H1 (cell line): ENCODE data around the gene OVCA2. TPM values are rescaled to one million over a fixed set of nuclear protein-coding genes. Genes with fewer than 3 reads are reported as not detected.
A peak's percentile ranks its signal among the peaks of the same experiment; 100 is the strongest.

ENCODE experiments used
- ASH2L ChIP-seq: fragments of 200-600, 300-600 bp; sonication (generic); IDR thresholded peaks from one replicate; pipeline ENCODE4 v1.7.1; 2017; ENCODE audit warnings: low read length
- BRCA1 ChIP-seq: IDR thresholded peaks from 2 replicates; pipeline ENCODE4 v1.6.1; 2012; ENCODE audit warnings: low read depth, low read length, improper control_type of control experiment
- CHD1 ChIP-seq: IDR thresholded peaks from 2 replicates; pipeline ENCODE4 v1.6.1; 2012; ENCODE audit warnings: low read depth, low read length, improper control_type of control experiment
- CTBP2 ChIP-seq: IDR thresholded peaks from 2 replicates; pipeline ENCODE4 v1.7.0; 2011; ENCODE audit warnings: borderline replicate concordance, mild to moderate bottlenecking, moderate library complexity, mixed read lengths, low read length; ENCODE audit not compliant: insufficient read depth, insufficient read length
- EP300 ChIP-seq, 2 experiments: IDR thresholded peaks; 1 replicate in 1 of 2; 2 replicates in 1 of 2; pipeline ENCODE4 v1.6.1; 2011 to 2012; ENCODE audit warnings: low read depth in 2 of 2, low read length in 2 of 2, mild to moderate bottlenecking in 2 of 2, borderline replicate concordance in 1 of 2, inconsistent platforms in 1 of 2, moderate library complexity in 1 of 2
- FOSL1 ChIP-seq: IDR thresholded peaks from 2 replicates; pipeline ENCODE4 v1.6.1; 2011; ENCODE audit warnings: mild to moderate bottlenecking, low read depth, low read length, moderate library complexity; ENCODE audit not compliant: insufficient read depth
- GABPA ChIP-seq: IDR thresholded peaks from 2 replicates; pipeline ENCODE4 v1.6.1; 2011; ENCODE audit warnings: mild to moderate bottlenecking, low read length, moderate library complexity, borderline replicate concordance; ENCODE audit not compliant: insufficient read depth
- JUN ChIP-seq: IDR thresholded peaks from 2 replicates; pipeline ENCODE4 v1.6.1; 2011; ENCODE audit warnings: low read depth, mild to moderate bottlenecking, improper control_type of control experiment, low read length
- JUND ChIP-seq: IDR thresholded peaks from 2 replicates; pipeline ENCODE4 v1.6.1; 2011; ENCODE audit warnings: mild to moderate bottlenecking, improper control_type of control experiment, low read length
- POU5F1 ChIP-seq: IDR thresholded peaks from 2 replicates; pipeline ENCODE4 v1.6.1; 2011; ENCODE audit warnings: low read depth, mild to moderate bottlenecking, low read length, moderate library complexity
- RAD21 ChIP-seq, 2 experiments: IDR thresholded peaks in 1 of 2; conservative IDR thresholded peaks in 1 of 2; 2 replicates each; pipeline ENCODE4 v1.6.1; 2011; ENCODE audit warnings: low read depth in 2 of 2, low read length in 2 of 2, improper control_type of control experiment in 1 of 2, inconsistent platforms in 1 of 2, mild to moderate bottlenecking in 1 of 2, moderate library complexity in 1 of 2
- RFX5 ChIP-seq: IDR thresholded peaks from 2 replicates; pipeline ENCODE4 v1.6.1; 2011; ENCODE audit warnings: low read depth, low read length, improper control_type of control experiment, borderline replicate concordance
- RNF2 ChIP-seq: fragments of 200-900, 300-1000 bp; sonication (generic); IDR thresholded peaks from 2 replicates; pipeline ENCODE4 v1.7.1; 2016; ENCODE audit warnings: borderline replicate concordance, low read depth, mild to moderate bottlenecking, antibody characterized with exemption, low read length; ENCODE audit not compliant: poor library complexity, severe bottlenecking; ENCODE audit errors: missing control alignments
- SIRT6 ChIP-seq: IDR thresholded peaks from one replicate; pipeline ENCODE4 v1.7.1; 2012; ENCODE audit warnings: low read length, inconsistent platforms
- SP1 ChIP-seq: IDR thresholded peaks from 2 replicates; pipeline ENCODE4 v1.6.1; 2011; ENCODE audit warnings: low read depth, low read length
- SP2 ChIP-seq: IDR thresholded peaks from 2 replicates; pipeline ENCODE4 v1.6.1; 2012; ENCODE audit warnings: mild to moderate bottlenecking, low read length, inconsistent platforms
- SP4 ChIP-seq: IDR thresholded peaks from 2 replicates; pipeline ENCODE4 v1.6.1; 2012; ENCODE audit warnings: low read length, inconsistent platforms
- SRF ChIP-seq: IDR thresholded peaks from 2 replicates; pipeline ENCODE4 v1.6.1; 2011; ENCODE audit warnings: mild to moderate bottlenecking, low read depth, low read length, moderate library complexity
- SUZ12 ChIP-seq: fragments of 200-600 bp; sonication (generic); IDR thresholded peaks from 2 replicates; pipeline ENCODE4 v1.6.1; 2012; ENCODE audit warnings: mild to moderate bottlenecking, inconsistent platforms, low read length, moderate library complexity, mixed read lengths
- TAF1 ChIP-seq: IDR thresholded peaks from 2 replicates; pipeline ENCODE4 v1.6.1; 2011; ENCODE audit warnings: mild to moderate bottlenecking, low read depth, low read length
- TEAD4 ChIP-seq: IDR thresholded peaks from 2 replicates; pipeline ENCODE4 v1.6.1; 2012; ENCODE audit warnings: low read depth, low read length, inconsistent platforms, mixed read lengths
- ZNF274 ChIP-seq: IDR thresholded peaks from 2 replicates; pipeline ENCODE4 v1.7.0; 2012; ENCODE audit warnings: low read length, borderline replicate concordance; ENCODE audit errors: extremely low read depth
- polyA plus RNA-seq, 7 experiments: library from polyadenylated mRNA; depleted of rRNA in 3 of 7; stranded (reverse) in 5 of 7; unstranded in 2 of 7; fragments of >200 nt in 5 of 7; fragments of 200-250 nt in 2 of 7; gene quantifications; 1 replicate in 5 of 7; 2 replicates in 1 of 7; 4 replicates in 1 of 7; pipeline versions ENCODE4 v1.2.1 to v1.2.3, GENCODE V29; 2011 to 2013; ENCODE audit warnings: missing spikeins in 2 of 7, mixed read lengths in 2 of 7
- total RNA-seq: library from RNA; stranded (reverse); fragmentation: NEBNext Ultra II Directional; extraction: Animal tissue kit (Norgen Biotek cat#: 25700); gene quantifications from 2 replicates; pipeline ENCODE4 v1.2.1, GENCODE V29; 2021
- TF ChIP-seq, protein P1 (sequence below): IDR thresholded peaks from 2 replicates; pipeline ENCODE4 v1.6.1; 2012; ENCODE audit warnings: inconsistent platforms

OVCA2 gene
- total and polyA plus RNA-seq, 2 of the 8 experiments (the other 6 are each of a cell fraction or from before 2014, with no cell fraction given) = 15.3 to 37.0 TPM

DNA sequence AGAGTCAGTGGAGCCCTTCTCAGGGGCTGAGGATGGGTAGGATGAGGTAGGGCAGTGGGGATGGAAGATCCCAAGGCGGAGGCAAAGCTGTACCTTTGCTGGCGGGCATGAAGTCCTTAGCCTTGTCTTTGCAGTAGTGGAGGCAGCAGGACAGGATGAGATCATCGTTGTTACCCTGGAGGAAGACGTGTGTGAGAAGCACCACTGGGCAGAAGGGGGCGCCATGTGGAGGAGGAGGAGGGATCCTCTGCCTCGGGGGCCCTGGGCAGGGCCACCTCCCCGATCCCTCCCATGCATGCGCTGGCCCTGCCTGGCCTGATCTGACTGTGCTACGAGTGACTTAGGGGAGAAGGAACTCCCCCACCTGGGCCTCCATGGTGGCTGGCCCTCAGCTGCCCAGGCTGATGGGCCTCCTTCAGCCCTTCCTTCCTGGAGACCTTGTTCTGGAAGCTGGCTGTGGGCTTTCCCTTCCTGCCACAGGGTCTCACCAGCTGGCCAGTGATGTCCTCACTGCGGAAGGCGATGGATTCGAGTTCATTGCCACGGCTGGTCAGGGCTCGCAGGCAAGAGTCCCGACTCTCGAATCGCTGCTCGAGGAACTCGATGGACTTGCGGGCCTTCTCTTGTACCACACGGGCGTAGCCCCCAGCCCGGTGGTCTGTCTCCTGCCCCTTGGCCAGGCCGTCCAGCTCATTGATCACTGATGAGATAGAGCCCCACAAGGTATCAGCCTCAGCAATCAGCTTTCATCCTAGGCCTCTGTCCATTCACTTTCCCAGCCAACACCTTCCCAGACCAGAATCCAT is 23.4 kb downstream of the OVCA2 start (continued):
- TF ChIP-seq GABPA = no peak
- TF ChIP-seq EP300 (IDR thresholded peaks at IDR 0.05; ENCODE audit: borderline replicate concordance in 1 of 2, low read depth in 2 of 2, low read length in 2 of 2) = no peak
- TF ChIP-seq SIRT6 = no peak
- TF ChIP-seq SP4 = no peak
- no peak for TF ChIP-seq RNF2
- no peak for TF ChIP-seq SP2
- TF ChIP-seq CTBP2 = no peak
- no peak for TF ChIP-seq TAF1
- TF ChIP-seq FOSL1 = no peak
- TF ChIP-seq SP1 = no peak
- peak; percentile 71 to 73 for TF ChIP-seq RAD21 (IDR thresholded peaks at IDR 0.05 in 1 of 2, conservative IDR thresholded peaks at IDR 0.05 in 1 of 2; ENCODE audit: low read depth in 2 of 2, low read length in 2 of 2)
- TF ChIP-seq CHD1 = no peak
- no peak for TF ChIP-seq POU5F1
- no peak for TF ChIP-seq ZNF274
- TF ChIP-seq SUZ12 = no peak
- TF ChIP-seq RFX5 = no peak
- TF ChIP-seq BRCA1 = no peak
- no peak for TF ChIP-seq SRF
- TF ChIP-seq, protein P1, sequence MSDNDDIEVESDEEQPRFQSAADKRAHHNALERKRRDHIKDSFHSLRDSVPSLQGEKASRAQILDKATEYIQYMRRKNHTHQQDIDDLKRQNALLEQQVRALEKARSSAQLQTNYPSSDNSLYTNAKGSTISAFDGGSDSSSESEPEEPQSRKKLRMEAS = peak; percentile 47; the same call in 1 of the 2 replicates
- no peak for TF ChIP-seq TEAD4
- TF ChIP-seq JUND = peak; percentile 89
- no peak for TF ChIP-seq ASH2L
- peak; percentile 65; the same call in 1 of the 2 replicates for TF ChIP-seq JUN
